H9 (cell line): ENCODE results near the gene TMEM114. TPM values are rescaled to one million over a fixed set of nuclear protein-coding genes. Genes with fewer than 3 reads are reported as not detected.

Source experiments
- DNase-seq: peaks from one replicate; pipeline ENCODE4 v3.0.0-alpha.2; 2017
- H2AFZ ChIP-seq: one replicate; pipeline ENCODE4 v1.6.1; 2013; ENCODE audit warnings: mild to moderate bottlenecking, low read length, control low read depth, moderate library complexity
- H2AK5ac ChIP-seq: 2 replicates; pipeline ENCODE4 v1.6.1; 2013; ENCODE audit warnings: low read length, control low read depth, mixed read lengths; ENCODE audit not compliant: insufficient read length
- H2BK120ac ChIP-seq: one replicate; pipeline ENCODE4 v1.6.1; 2013; ENCODE audit warnings: low read depth, mild to moderate bottlenecking, low read length, control low read depth, inconsistent platforms; ENCODE audit not compliant: poor library complexity, severe bottlenecking
- H2BK12ac ChIP-seq: 2 replicates; pipeline ENCODE4 v1.6.1; 2013; ENCODE audit warnings: low read length, control low read depth, mixed read lengths, low read depth; ENCODE audit not compliant: insufficient read length
- H2BK15ac ChIP-seq: 2 replicates; pipeline ENCODE4 v1.6.1; 2013; ENCODE audit warnings: low read depth, low read length, control low read depth
- H2BK20ac ChIP-seq: one replicate; pipeline ENCODE4 v1.6.1; 2013; ENCODE audit warnings: low read depth, mild to moderate bottlenecking, low read length, control low read depth, inconsistent platforms; ENCODE audit not compliant: poor library complexity, severe bottlenecking
- H2BK5ac ChIP-seq: 2 replicates; pipeline ENCODE4 v1.6.1; 2013; ENCODE audit warnings: low read length, control low read depth, mixed read lengths; ENCODE audit not compliant: insufficient read length
- H3K14ac ChIP-seq: 2 replicates; pipeline ENCODE4 v1.6.1; 2013; ENCODE audit warnings: low read length, control low read depth; ENCODE audit not compliant: insufficient read depth
- H3K18ac ChIP-seq: 2 replicates; pipeline ENCODE4 v1.6.1; 2013; ENCODE audit warnings: low read depth, mild to moderate bottlenecking, mixed read lengths, low read length, control low read depth; ENCODE audit not compliant: insufficient read length
- H3K23ac ChIP-seq: 2 replicates; pipeline ENCODE4 v1.6.1; 2013; ENCODE audit warnings: low read length, control low read depth, mixed read lengths, low read depth; ENCODE audit not compliant: insufficient read length
- H3K23me2 ChIP-seq: 2 replicates; pipeline ENCODE4 v1.6.1; 2013; ENCODE audit warnings: low read depth, mild to moderate bottlenecking, mixed read lengths, low read length, control low read depth; ENCODE audit not compliant: insufficient read length, poor library complexity, severe bottlenecking
- H3K27ac ChIP-seq: 2 replicates; pipeline ENCODE4 v1.5.1; 2013; ENCODE audit warnings: low read length, control low read depth, mixed read lengths, low read depth; ENCODE audit not compliant: insufficient read length
- H3K27me3 ChIP-seq: 2 replicates; pipeline ENCODE4 v1.6.1; 2013; ENCODE audit warnings: low read length, control low read depth, inconsistent platforms; ENCODE audit not compliant: insufficient read depth
- H3K4ac ChIP-seq: 2 replicates; pipeline ENCODE4 v1.6.1; 2013; ENCODE audit warnings: low read depth, mild to moderate bottlenecking, control low read depth, inconsistent platforms, low read length, moderate library complexity
- H3K4me1 ChIP-seq: 2 replicates; pipeline ENCODE4 v1.6.1; 2013; ENCODE audit warnings: low read length, control low read depth, inconsistent platforms; ENCODE audit not compliant: insufficient read depth
- H3K4me2 ChIP-seq: 2 replicates; pipeline ENCODE4 v1.6.1; 2013; ENCODE audit warnings: low read length, control low read depth, mixed read lengths; ENCODE audit not compliant: insufficient read length, insufficient read depth
- H3K56ac ChIP-seq: 2 replicates; pipeline ENCODE4 v1.6.1; 2013; ENCODE audit warnings: low read depth, mild to moderate bottlenecking, mixed read lengths, low read length, control low read depth; ENCODE audit not compliant: insufficient read length
- H3K79me1 ChIP-seq: 2 replicates; pipeline ENCODE4 v1.6.1; 2013; ENCODE audit warnings: low read depth, mild to moderate bottlenecking, moderate library complexity, low read length, control low read depth, inconsistent platforms; ENCODE audit not compliant: insufficient read depth, poor library complexity, severe bottlenecking
- H3K79me2 ChIP-seq: 2 replicates; pipeline ENCODE4 v1.6.1; 2013; ENCODE audit warnings: low read length, control low read depth, inconsistent platforms; ENCODE audit not compliant: insufficient read depth
- H3K9ac ChIP-seq: 2 replicates; pipeline ENCODE4 v1.6.1; 2013; ENCODE audit warnings: low read length, control low read depth, mixed read lengths; ENCODE audit not compliant: insufficient read length; ENCODE audit errors: extremely low read depth
- H3K9me3 ChIP-seq: one replicate; pipeline ENCODE4 v1.6.1; 2013; ENCODE audit warnings: low read depth, low read length, inconsistent platforms; ENCODE audit not compliant: control insufficient read depth
- H3T11ph ChIP-seq: one replicate; pipeline ENCODE4 v1.6.1; 2013; ENCODE audit warnings: mild to moderate bottlenecking, low read length, control low read depth, inconsistent platforms
- H4K20me1 ChIP-seq: one replicate; pipeline ENCODE4 v1.6.1; 2013; ENCODE audit not compliant: control insufficient read depth, insufficient read length, insufficient read depth
- H4K5ac ChIP-seq: 2 replicates; pipeline ENCODE4 v1.6.1; 2013; ENCODE audit warnings: low read depth, mild to moderate bottlenecking, mixed read lengths, low read length, control low read depth; ENCODE audit not compliant: insufficient read length
- H4K8ac ChIP-seq: replicated peaks from 2 replicates; pipeline ENCODE4 v1.6.1; 2013; ENCODE audit warnings: low read length, control low read depth, mixed read lengths, low read depth; ENCODE audit not compliant: insufficient read length
- H4K91ac ChIP-seq: 2 replicates; pipeline ENCODE4 v1.6.1; 2013; ENCODE audit warnings: low read depth, mild to moderate bottlenecking, moderate library complexity, mixed read lengths, low read length, control low read depth; ENCODE audit not compliant: insufficient read length
- H3K27ac Mint-ChIP-seq, 3 experiments: 2 replicates in 2 of 3; 3 replicates in 1 of 3; pipeline ENCODE4 v1.8.0; 2020 to 2021; ENCODE audit warnings: mixed read lengths in 3 of 3, mild to moderate bottlenecking in 1 of 3, moderate library complexity in 1 of 3
- H3K27me3 Mint-ChIP-seq: 2 replicates; pipeline ENCODE4 v1.8.0; 2021; ENCODE audit warnings: low read depth, mild to moderate bottlenecking, moderate library complexity, mixed read lengths
- H3K36me3 Mint-ChIP-seq, 3 experiments: 2 replicates in 2 of 3; 3 replicates in 1 of 3; pipeline ENCODE4 v1.8.0; 2020 to 2021; ENCODE audit warnings: low read depth in 3 of 3, mixed read lengths in 3 of 3; ENCODE audit not compliant: insufficient read depth in 1 of 3
- H3K4me1 Mint-ChIP-seq, 2 experiments: 2 replicates each; pipeline ENCODE4 v1.8.0; 2020; ENCODE audit warnings: mixed read lengths in 2 of 2
- H3K4me3 Mint-ChIP-seq, 2 experiments: 2 replicates in 1 of 2; 3 replicates in 1 of 2; pipeline ENCODE4 v1.8.0; 2020 to 2021; ENCODE audit warnings: mild to moderate bottlenecking in 2 of 2, mixed read lengths in 2 of 2, moderate library complexity in 1 of 2
- H3K9me3 Mint-ChIP-seq, 2 experiments: 2 replicates in 1 of 2; 3 replicates in 1 of 2; pipeline ENCODE4 v1.8.0; 2020; ENCODE audit warnings: mild to moderate bottlenecking in 2 of 2, mixed read lengths in 2 of 2, moderate library complexity in 1 of 2
- WGBS: extraction: QIAGEN DNeasy Blood & Tissue Kit; methylation state at CpG from one replicate; pipeline ENCODE4 v1.1.7; 2013; ENCODE audit warnings: missing lambda C conversion rate, low lambda C conversion rate, mixed read lengths; ENCODE audit not compliant: insufficient read length; ENCODE audit errors: extremely low coverage; 5-methylcytosine and 5-hydroxymethylcytosine counted together
- total RNA-seq: library from RNA; stranded (reverse); gene quantifications from 2 replicates; pipeline ENCODE4 v1.2.1, GENCODE V29; 2021
- TF ChIP-seq, protein P1 (sequence below): fragments of 200-600 bp; sonication (generic); conservative IDR thresholded peaks from 3 replicates; pipeline ENCODE4 v1.8.0; 2021; ENCODE audit warnings: antibody characterized with exemption, mild to moderate bottlenecking

TMEM114 gene
- total RNA-seq, 1 experiment from 2014 or later, result 0.33 TPM

DNA sequence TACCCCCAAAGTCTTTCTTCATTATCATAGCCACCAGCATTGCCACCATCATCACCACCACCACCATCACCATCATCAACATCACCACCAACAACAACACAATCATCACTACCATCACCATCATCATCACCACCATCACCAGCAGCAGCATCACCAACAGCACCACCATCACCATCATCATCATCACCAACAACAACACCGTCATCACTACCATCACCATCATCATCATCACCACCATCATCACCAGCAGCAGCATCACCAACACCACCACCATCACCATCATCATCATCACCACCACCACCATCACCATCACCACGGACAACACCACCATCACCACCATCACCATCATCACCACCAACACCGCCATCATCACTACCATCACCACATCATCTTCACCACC lies 500 bp upstream of the TMEM114 start:
- H2BK5ac ChIP-seq, result no peak overlapping the region
- Mint-ChIP-seq H3K9me3 (peaks cover 0 to 1% of the 10 kb centered on the region in 2 experiments; a peak in 2 of 5 replicates), H3K27ac (no peak overlapping the region), H3K4me1 (peaks cover 11 to 12% of the 10 kb centered on the region in 2 experiments), H3K4me3 (no peak overlapping the region), H3K27me3 (peaks cover 21% of the 10 kb centered on the region), H3K36me3 (no peaks in the 10 kb centered on the region)
- H3K4ac ChIP-seq, result no peak overlapping the region
- no peaks in the 10 kb centered on the region for H3K79me2 ChIP-seq
- DNase-seq, result no peak
- peaks cover 23% of the 10 kb centered on the region; the same call in 1 of the 2 replicates for H3K27me3 ChIP-seq
- no peak overlapping the region for H2BK20ac ChIP-seq
- TF ChIP-seq, protein P1, sequence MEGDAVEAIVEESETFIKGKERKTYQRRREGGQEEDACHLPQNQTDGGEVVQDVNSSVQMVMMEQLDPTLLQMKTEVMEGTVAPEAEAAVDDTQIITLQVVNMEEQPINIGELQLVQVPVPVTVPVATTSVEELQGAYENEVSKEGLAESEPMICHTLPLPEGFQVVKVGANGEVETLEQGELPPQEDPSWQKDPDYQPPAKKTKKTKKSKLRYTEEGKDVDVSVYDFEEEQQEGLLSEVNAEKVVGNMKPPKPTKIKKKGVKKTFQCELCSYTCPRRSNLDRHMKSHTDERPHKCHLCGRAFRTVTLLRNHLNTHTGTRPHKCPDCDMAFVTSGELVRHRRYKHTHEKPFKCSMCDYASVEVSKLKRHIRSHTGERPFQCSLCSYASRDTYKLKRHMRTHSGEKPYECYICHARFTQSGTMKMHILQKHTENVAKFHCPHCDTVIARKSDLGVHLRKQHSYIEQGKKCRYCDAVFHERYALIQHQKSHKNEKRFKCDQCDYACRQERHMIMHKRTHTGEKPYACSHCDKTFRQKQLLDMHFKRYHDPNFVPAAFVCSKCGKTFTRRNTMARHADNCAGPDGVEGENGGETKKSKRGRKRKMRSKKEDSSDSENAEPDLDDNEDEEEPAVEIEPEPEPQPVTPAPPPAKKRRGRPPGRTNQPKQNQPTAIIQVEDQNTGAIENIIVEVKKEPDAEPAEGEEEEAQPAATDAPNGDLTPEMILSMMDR, result no peak
- H3K27ac ChIP-seq, result no peak overlapping the region
- no peak overlapping the region for H4K5ac ChIP-seq
- H3K9me3 ChIP-seq, result no peaks in the 10 kb centered on the region
- H3K4me1 ChIP-seq, result no peaks in the 10 kb centered on the region
- no peaks in the 10 kb centered on the region for H4K20me1 ChIP-seq
- H3K4me2 ChIP-seq, result no peak overlapping the region
- no peak overlapping the region for H2AFZ ChIP-seq
- peaks cover 16% of the 10 kb centered on the region for H3K23me2 ChIP-seq
- H3T11ph ChIP-seq, result no peak overlapping the region
- H4K8ac ChIP-seq, result no peak overlapping the region
- H2BK15ac ChIP-seq, result no peak overlapping the region
- H3K14ac ChIP-seq, result no peak overlapping the region
- no peaks in the 10 kb centered on the region for H3K79me1 ChIP-seq
- no peak overlapping the region for H2BK120ac ChIP-seq
- H2AK5ac ChIP-seq, result no peak overlapping the region
- no peak overlapping the region for H4K91ac ChIP-seq
- H2BK12ac ChIP-seq, result no peak overlapping the region
- no peak overlapping the region for H3K56ac ChIP-seq
- no peak overlapping the region for H3K9ac ChIP-seq
- no peak overlapping the region for H3K23ac ChIP-seq
- H3K18ac ChIP-seq, result no peak overlapping the region
- WGBS, result 100% methylated on average over 1 of the region's 3 CpGs
